Left lung (tissue), 10 donors: ENCODE results near the gene PHACTR3. TPM values are rescaled to one million over a fixed set of nuclear protein-coding genes. Genes with fewer than 3 reads are reported as not detected.

Experiments
- ATAC-seq: fragments of 200-7000 bp; cut with Tn5 transposase; one replicate; pipeline ENCODE4 v1.9.1; 2020; ENCODE audit warnings: moderate library complexity
- DNase-seq, 4 donors: peaks; one replicate each; pipeline ENCODE4 v3.0.0-alpha.2; 2013 to 2020
- H3K27ac ChIP-seq, 2 donors: fragments of 200-600 bp; sonication (generic) in 1 of 2; one replicate each; pipeline versions ENCODE4 v1.5.0 to v1.8.0; 2020 to 2021
- H3K27me3 ChIP-seq, 2 donors: fragments of 200-600 bp; sonication (generic) in 1 of 2; one replicate each; pipeline versions ENCODE4 v1.5.0 to v1.8.0; 2020 to 2021
- H3K36me3 ChIP-seq, 2 donors: fragments of 200-600 bp; sonication (generic) in 1 of 2; one replicate each; pipeline versions ENCODE4 v1.5.0 to v1.8.0; 2020 to 2021
- H3K4me1 ChIP-seq, 2 donors: fragments of 200-600 bp; one replicate each; pipeline ENCODE4 v1.8.0; 2021
- H3K4me3 ChIP-seq, 2 donors: fragments of 200-600 bp; sonication (generic) in 1 of 2; one replicate each; pipeline versions ENCODE4 v1.5.0 to v1.8.0; 2020 to 2021; ENCODE audit warnings: mild to moderate bottlenecking in 1 of 2
- H3K9me3 ChIP-seq, 2 donors: fragments of 200-600 bp; sonication (generic) in 1 of 2; one replicate each; pipeline versions ENCODE4 v1.5.0 to v1.8.0; 2020 to 2021
- CTCF ChIP-seq, 2 donors: fragments of 200-600 bp; sonication (generic) in 1 of 2; IDR thresholded peaks; one replicate each; pipeline versions ENCODE4 v1.5.0 to v1.8.0; 2021; ENCODE audit warnings: antibody characterized with exemption in 2 of 2
- intact Hi-C, 2 donors: fragments of 100-400 bp; cut with DNase I; formaldehyde crosslinking; loops; one replicate each; pipeline versions ENCODE4 v1.11.2 to v1.14.2; 2022
- polyA plus RNA-seq, 6 donors: library from polyadenylated mRNA; unstranded; fragments of 120-200 nt; gene quantifications; one replicate each; pipeline ENCODE4 v1.2.1, GENCODE V29; 2013; ENCODE audit not compliant: insufficient read length in 6 of 6
- total RNA-seq, 2 donors: library from RNA; stranded (reverse); fragmentation: NEBNext Ultra II Directional; extraction: Animal tissue kit (Norgen Biotek cat#: 25700); gene quantifications; one replicate each; pipeline ENCODE4 v1.2.1, GENCODE V29; 2021
- donor health status: DM: no; HTN: yes; CAD: no.
- donor health status: DM: no; HTN: no; CAD: no.

The PHACTR3 gene
- total and polyA plus RNA-seq, 8 donors: 3.5 to 14.5 (median 4.4) TPM

DNA sequence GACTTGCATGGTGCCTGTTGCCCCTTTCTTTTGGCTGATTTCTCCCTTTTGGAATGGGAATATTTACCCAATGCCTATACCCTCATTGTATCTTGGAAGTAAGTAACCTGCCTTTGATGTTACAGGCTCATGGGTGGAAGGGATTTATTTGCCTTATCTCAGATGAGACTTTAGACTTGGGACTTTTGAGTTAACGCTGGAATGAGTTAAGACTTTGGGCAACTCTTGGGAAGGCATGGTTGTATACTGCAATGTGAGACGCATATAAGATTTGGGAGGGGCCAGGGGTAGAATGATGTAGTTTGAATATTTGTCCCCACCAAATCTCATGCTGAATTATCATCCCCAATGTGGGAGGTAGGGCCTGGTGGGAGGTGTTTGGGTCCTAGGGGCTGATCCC lies 253.6 kb downstream of the PHACTR3 start:
- Histone ChIP-seq H3K27me3 (no peaks in the 10 kb centered on the region), H3K27ac (no peak overlapping the region), H3K9me3 (peaks cover 0 to 5% of the 10 kb centered on the region in 2 donors), H3K4me1 (no peaks in the 10 kb centered on the region), H3K36me3 (no peaks in the 10 kb centered on the region), H3K4me3 (no peak overlapping the region)
- TF ChIP-seq CTCF (IDR thresholded peaks at IDR 0.05): no peak
- DNase-seq: no peak
- intact Hi-C loops: no loop called here
- ATAC-seq: no peak

DNA sequence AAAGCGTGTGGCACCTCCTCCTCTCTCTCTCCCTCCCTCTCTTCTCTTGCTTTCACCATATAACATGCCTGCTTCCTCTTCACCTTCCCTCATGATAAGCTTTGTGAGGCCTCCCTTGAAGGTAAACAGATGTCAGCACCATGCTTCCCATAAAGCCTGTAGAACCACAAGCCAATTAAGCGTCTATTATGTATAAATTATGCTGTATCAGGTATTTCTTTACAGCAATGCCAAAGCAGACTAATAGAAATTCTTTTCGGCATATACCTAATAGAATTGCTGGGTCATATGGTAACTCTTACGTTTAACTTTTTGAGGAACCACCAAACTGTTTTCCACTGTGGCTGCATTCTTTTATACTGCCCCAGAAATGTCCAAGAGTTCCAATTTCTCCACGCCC lies 254.1 kb downstream of the PHACTR3 start:
- no peak for ATAC-seq
- Histone ChIP-seq H3K4me1 (no peaks in the 10 kb centered on the region), H3K27me3 (no peaks in the 10 kb centered on the region), H3K27ac (no peak overlapping the region), H3K4me3 (no peak overlapping the region), H3K36me3 (no peaks in the 10 kb centered on the region), H3K9me3 (peaks cover 0 to 5% of the 10 kb centered on the region in 2 donors)
- intact Hi-C loops: no loop called here
- no peak for DNase-seq
- no peak for TF ChIP-seq CTCF (IDR thresholded peaks at IDR 0.05)

- Histone ChIP-seq H3K27ac (no peak overlapping the region), H3K9me3 (peaks cover 0 to 5% of the 10 kb centered on the region in 2 donors)
- TF ChIP-seq CTCF (IDR thresholded peaks at IDR 0.05): no peak
Measured at GRCh38 chr20:59861401-59861800, 257.1 kb downstream of the PHACTR3 start.

DNA sequence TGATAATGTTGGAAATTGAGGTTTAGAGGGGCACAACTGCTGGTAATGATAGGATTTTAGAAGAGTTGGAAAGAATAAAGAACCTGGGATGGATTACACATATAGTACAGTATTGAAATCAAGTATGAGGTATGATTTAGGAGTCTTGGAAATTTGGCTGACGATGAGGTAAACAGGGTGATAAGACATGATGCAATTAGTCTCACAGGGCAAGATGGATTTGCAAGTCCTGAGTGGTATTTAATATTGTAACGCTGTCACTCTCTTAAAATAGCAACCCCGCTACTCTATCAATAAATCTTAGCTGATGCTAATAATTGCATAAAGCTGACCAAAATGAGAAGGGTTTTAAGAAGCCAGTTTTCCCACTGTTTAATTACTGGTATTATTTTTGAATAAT lies 258.7 kb downstream of the PHACTR3 start:
- H3K27ac ChIP-seq: no peak overlapping the region
- H3K4me1 ChIP-seq: no peaks in the 10 kb centered on the region
- no peak for TF ChIP-seq CTCF (IDR thresholded peaks at IDR 0.05)
- H3K9me3 ChIP-seq: no peaks in the 10 kb centered on the region
- no peaks in the 10 kb centered on the region for H3K27me3 ChIP-seq
- ATAC-seq: no peak
- DNase-seq: no peak
- intact Hi-C loops: no loop called here
- no peaks in the 10 kb centered on the region for H3K36me3 ChIP-seq
- no peak overlapping the region for H3K4me3 ChIP-seq

More at GRCh38 chr20:59861401-59861800, 257.1 kb downstream of the PHACTR3 start:
- Histone ChIP-seq H3K27me3 (no peaks in the 10 kb centered on the region), H3K36me3 (no peaks in the 10 kb centered on the region), H3K4me3 (no peak overlapping the region), H3K4me1 (no peaks in the 10 kb centered on the region)
- ATAC-seq: no peak
- intact Hi-C loops: no loop called here
- no peak for DNase-seq

DNA sequence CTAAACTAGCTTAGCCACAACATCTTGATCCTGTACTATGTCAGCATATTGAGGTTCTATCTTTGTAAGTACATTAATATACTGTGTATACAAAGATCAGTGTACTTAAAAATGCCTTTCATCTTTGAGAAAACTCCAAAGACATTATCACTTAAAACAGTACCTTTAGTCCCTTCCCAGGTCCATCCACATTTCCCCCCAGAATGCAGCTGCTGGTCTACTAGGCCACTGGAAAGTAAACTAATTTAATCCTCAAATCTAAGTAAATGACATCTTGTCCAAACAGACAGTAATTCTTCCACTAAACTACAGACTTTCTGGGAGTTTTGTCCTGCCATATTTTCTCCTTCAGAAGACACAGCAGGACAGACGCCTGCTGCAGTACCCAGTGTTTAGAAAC lies 260.4 kb downstream of the PHACTR3 start:
- ATAC-seq (no peak), DNase-seq (peak in 1 of 4 donors; percentile 7)
- Histone ChIP-seq H3K36me3 (no peaks in the 10 kb centered on the region), H3K4me3 (no peak overlapping the region), H3K27ac (no peak overlapping the region), H3K27me3 (no peaks in the 10 kb centered on the region), H3K9me3 (no peaks in the 10 kb centered on the region), H3K4me1 (no peaks in the 10 kb centered on the region)
- TF ChIP-seq CTCF (IDR thresholded peaks at IDR 0.05): no peak
- intact Hi-C loops: no loop called here
